Measurements from ENCODE around the gene SP2. TPM values are rescaled to one million over a fixed set of nuclear protein-coding genes. Genes with fewer than 3 reads are reported as not detected.

SP2 gene
- total RNA-seq, 1 donor from 2014 or later = 16.9 TPM

- TF ChIP-seq CTCF (conservative IDR thresholded peaks at IDR 0.05) = no peak
- Mint-ChIP-seq H3K4me1 (ENCODE audit: unreplicated experiment) (peaks cover 11% of the 10 kb centered on the region), H3K36me3 (peaks cover 13% of the 10 kb centered on the region), H3K27ac (no peak overlapping the region), H3K27me3 (no peaks in the 10 kb centered on the region), H3K4me3 (no peak overlapping the region), H3K9me3 (no peaks in the 10 kb centered on the region)
- no peak for DNase-seq (ENCODE audit: extremely low spot score, unreplicated experiment)
Measured at GRCh38 chr17:47906443-47906842, 10.4 kb downstream of the SP2 start.

DNA sequence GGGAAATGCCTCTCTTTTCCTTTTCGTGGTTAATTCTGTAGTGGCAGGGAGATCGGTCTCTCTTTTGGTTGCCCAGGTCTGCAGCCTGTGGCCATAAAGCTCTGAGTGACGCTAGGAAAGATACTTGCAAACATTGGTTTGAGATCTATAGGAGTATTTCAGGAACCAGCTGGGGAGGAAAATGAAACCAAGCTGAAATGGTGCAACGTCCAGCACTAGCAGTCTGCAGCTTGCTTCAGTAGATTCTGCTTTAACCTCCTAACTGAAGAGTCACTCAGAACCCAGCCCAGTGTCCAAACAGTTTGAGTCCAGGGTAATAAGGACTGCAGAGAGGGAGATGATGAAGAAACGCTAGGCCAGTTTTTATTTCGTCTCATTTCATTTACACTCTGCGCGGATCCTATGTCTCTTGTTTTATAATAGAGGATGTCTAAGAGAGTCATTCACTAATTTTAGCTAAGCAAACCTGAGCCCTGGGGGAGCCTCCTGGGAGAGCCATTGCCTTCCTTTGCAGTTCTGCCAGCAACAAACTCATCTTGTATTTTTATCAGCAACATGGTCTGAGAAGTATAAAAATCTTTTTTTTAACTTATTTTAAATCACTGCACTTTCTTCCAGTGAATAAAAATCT, 12.0 kb downstream of the SP2 start:
- Mint-ChIP-seq H3K4me3 (no peak overlapping the region), H3K27ac (no peak overlapping the region), H3K9me3 (no peaks in the 10 kb centered on the region), H3K27me3 (no peaks in the 10 kb centered on the region), H3K4me1 (ENCODE audit: unreplicated experiment) (no peaks in the 10 kb centered on the region), H3K36me3 (peaks cover 1% of the 10 kb centered on the region)
- TF ChIP-seq CTCF (conservative IDR thresholded peaks at IDR 0.05) = no peak
- DNase-seq (ENCODE audit: extremely low spot score, unreplicated experiment) = no peak

GRCh38 chr17:47913050-47913449, 17.0 kb downstream of the SP2 start:
- H3K36me3 Mint-ChIP-seq = peaks cover 5% of the 10 kb centered on the region

GRCh38 chr17:47914306-47914948, 18.4 kb downstream of the SP2 start:
- no peak for TF ChIP-seq CTCF (conservative IDR thresholded peaks at IDR 0.05)
- H3K4me1 Mint-ChIP-seq (ENCODE audit: unreplicated experiment) = no peaks in the 10 kb centered on the region
- H3K9me3 Mint-ChIP-seq = no peaks in the 10 kb centered on the region
- no peak overlapping the region for H3K4me3 Mint-ChIP-seq
- no peak overlapping the region for H3K27ac Mint-ChIP-seq
- DNase-seq (ENCODE audit: extremely low spot score, unreplicated experiment) = no peak
- no peaks in the 10 kb centered on the region for H3K27me3 Mint-ChIP-seq
- peaks cover 5% of the 10 kb centered on the region for H3K36me3 Mint-ChIP-seq

More at GRCh38 chr17:47913050-47913449, 17.0 kb downstream of the SP2 start:
- Mint-ChIP-seq H3K4me1 (ENCODE audit: unreplicated experiment) (no peaks in the 10 kb centered on the region), H3K9me3 (no peaks in the 10 kb centered on the region), H3K27ac (no peak overlapping the region), H3K27me3 (no peaks in the 10 kb centered on the region), H3K4me3 (no peak overlapping the region)
- DNase-seq (ENCODE audit: extremely low spot score, unreplicated experiment) = no peak
- TF ChIP-seq CTCF (conservative IDR thresholded peaks at IDR 0.05) = no peak

DNA sequence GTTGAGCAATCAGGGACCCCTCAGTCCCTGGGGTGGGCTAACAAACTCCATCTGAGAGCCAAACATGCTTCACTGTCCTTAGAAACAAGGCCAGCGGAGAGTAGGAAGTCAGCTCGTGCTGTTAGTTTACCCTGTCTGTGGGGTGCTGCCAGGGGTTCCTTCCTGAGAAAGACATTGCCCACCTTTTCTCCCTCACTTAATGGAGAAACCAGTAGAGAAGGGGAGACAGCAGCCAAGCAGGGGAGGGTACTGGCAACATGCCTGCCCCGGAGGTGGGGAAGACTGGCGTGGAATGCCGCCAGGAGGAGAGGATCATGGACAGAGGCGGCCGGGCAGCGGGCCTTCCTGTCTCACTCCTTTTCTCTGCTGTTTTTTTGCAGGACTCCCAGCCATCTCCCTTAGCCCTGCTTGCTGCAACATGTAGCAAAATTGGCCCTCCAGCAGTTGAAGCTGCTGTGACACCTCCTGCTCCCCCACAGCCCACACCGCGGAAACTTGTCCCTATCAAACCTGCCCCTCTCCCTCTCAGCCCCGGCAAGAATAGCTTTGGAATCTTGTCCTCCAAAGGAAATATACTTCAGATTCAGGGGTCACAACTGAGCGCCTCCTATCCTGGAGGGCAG, 19.9 kb downstream of the SP2 start:
- Mint-ChIP-seq H3K27ac (no peak overlapping the region), H3K4me1 (ENCODE audit: unreplicated experiment) (no peaks in the 10 kb centered on the region), H3K36me3 (peaks cover 9% of the 10 kb centered on the region), H3K27me3 (no peaks in the 10 kb centered on the region), H3K4me3 (no peak overlapping the region), H3K9me3 (no peaks in the 10 kb centered on the region)
- no peak for TF ChIP-seq CTCF (conservative IDR thresholded peaks at IDR 0.05)
- no peak for DNase-seq (ENCODE audit: extremely low spot score, unreplicated experiment)

All from type B pancreatic cell (in vitro differentiated cells).